Activated naive CD4-positive, alpha-beta T cell treated with anti-CD3 and anti-CD28 coated beads for 36 hours (primary cell): Measurements from ENCODE around the gene GSTA3. TPM values are rescaled to one million over a fixed set of nuclear protein-coding genes. Genes with fewer than 3 reads are reported as not detected.
"Not testable (repeated sequence)": the region's sequence is repeated elsewhere in the genome, so short reads cannot be mapped to it uniquely, and the experiment has no call there.

Source experiments
- CTCF ChIA-PET: fragments of 350-600 bp; sonication (Branson Sonifier 250); formaldehyde crosslinking; loops from one replicate; lab custom pipeline; 2021; ENCODE audit warnings: antibody characterized with exemption; lab: Charles Lee
- DNase-seq: peaks from one replicate; pipeline ENCODE4 v3.0.0-alpha.2; 2020
- H3K27ac Mint-ChIP-seq: one replicate; pipeline ENCODE4 v1.8.0; 2021; ENCODE audit warnings: mild to moderate bottlenecking, mixed read lengths
- H3K27me3 Mint-ChIP-seq: one replicate; pipeline ENCODE4 v1.8.0; 2021; ENCODE audit warnings: low read depth, mixed read lengths
- H3K36me3 Mint-ChIP-seq: one replicate; pipeline ENCODE4 v1.8.0; 2021; ENCODE audit warnings: low read depth, mixed read lengths
- H3K4me1 Mint-ChIP-seq: one replicate; pipeline ENCODE4 v1.8.0; 2021; ENCODE audit warnings: low read depth, mixed read lengths
- H3K4me3 Mint-ChIP-seq: one replicate; pipeline ENCODE4 v1.8.0; 2021; ENCODE audit warnings: mild to moderate bottlenecking, moderate library complexity, mixed read lengths
- H3K9me3 Mint-ChIP-seq: one replicate; pipeline ENCODE4 v1.8.0; 2021; ENCODE audit warnings: mixed read lengths
- intact Hi-C: fragments of 100-400 bp; cut with micrococcal nuclease; formaldehyde crosslinking; loops from one replicate; pipeline ENCODE4 v1.15.1; 2023
- total RNA-seq, 2 experiments: library from RNA; stranded (reverse); gene quantifications; one replicate each; pipeline ENCODE4 v1.2.3, GENCODE V29; 2021

GSTA3 gene
- total RNA-seq, 2 experiments from 2014 or later, result not detected

- intact Hi-C loops, result no loop called here
- CTCF ChIA-PET, result interaction anchor here (0.7 kb wide), 2 partner anchors 37 to 119 kb away, joined by 3 read pairs; partner anchors contain the start of gene GSTA4
Observed at GRCh38 chr6:52876056-52876787, 33.3 kb downstream of the GSTA3 start.

DNA sequence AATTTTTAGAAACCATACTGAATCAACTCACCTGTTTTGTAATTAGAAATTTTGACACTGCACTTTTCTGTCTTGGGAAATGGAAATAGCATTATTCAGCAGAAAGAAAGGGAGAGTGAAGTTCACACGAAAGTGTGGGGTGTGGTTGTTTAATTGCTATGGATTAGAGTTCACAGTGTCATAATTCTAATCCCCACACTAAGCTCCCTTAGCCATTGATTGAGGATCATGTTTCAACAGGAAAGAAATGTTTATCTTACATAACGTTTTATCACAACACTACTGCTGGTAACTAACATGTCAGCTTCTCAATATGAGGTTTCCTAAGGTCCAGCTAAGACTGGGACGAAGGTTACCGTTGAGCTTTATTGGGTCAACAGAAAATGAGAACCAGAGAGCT lies 37.5 kb downstream of the GSTA3 start:
- H3K9me3 Mint-ChIP-seq, result no peaks in the 10 kb centered on the region
- intact Hi-C loops, result no loop called here
- H3K27me3 Mint-ChIP-seq, result no peaks in the 10 kb centered on the region
- no peak overlapping the region for H3K27ac Mint-ChIP-seq
- no peaks in the 10 kb centered on the region for H3K36me3 Mint-ChIP-seq
- CTCF ChIA-PET, result interaction anchor here (0.6 kb wide), 1 partner anchor 287 kb away, joined by 3 read pairs; no protein-coding TSS in a partner anchor
- no peak for DNase-seq
- no peak overlapping the region for H3K4me3 Mint-ChIP-seq
- H3K4me1 Mint-ChIP-seq, result no peaks in the 10 kb centered on the region

More at GRCh38 chr6:52876056-52876787, 33.3 kb downstream of the GSTA3 start:
- Mint-ChIP-seq H3K27ac (no peak overlapping the region), H3K9me3 (no peaks in the 10 kb centered on the region), H3K4me3 (no peak overlapping the region), H3K27me3 (no peaks in the 10 kb centered on the region), H3K36me3 (no peaks in the 10 kb centered on the region), H3K4me1 (no peaks in the 10 kb centered on the region)
- no peak for DNase-seq

DNA sequence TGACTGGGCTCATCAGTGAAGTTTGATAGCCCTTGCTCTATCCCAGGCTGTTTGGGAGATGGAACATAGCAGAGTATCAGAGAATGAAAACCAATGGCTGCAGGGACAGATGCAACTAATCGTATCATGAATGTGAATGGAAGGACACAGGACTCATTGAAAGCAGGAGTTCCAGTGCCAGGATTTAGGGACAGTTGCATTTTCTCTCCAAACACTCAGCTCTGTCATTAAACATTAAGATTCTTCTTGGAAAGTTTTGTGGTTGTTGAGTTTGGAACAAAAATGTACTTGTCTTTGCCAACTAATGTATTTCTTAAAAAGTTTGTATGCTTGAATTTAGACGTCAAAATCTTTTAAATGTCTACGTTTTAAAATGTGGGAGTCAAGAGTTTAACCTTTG lies 37.9 kb downstream of the GSTA3 start:
- H3K4me1 Mint-ChIP-seq, result no peaks in the 10 kb centered on the region
- H3K4me3 Mint-ChIP-seq, result no peak overlapping the region
- H3K27ac Mint-ChIP-seq, result no peak overlapping the region
- no peaks in the 10 kb centered on the region for H3K36me3 Mint-ChIP-seq
- CTCF ChIA-PET, result interaction anchor here (0.6 kb wide), 1 partner anchor 287 kb away, joined by 3 read pairs; no protein-coding TSS in a partner anchor
- H3K27me3 Mint-ChIP-seq, result no peaks in the 10 kb centered on the region
- DNase-seq, result no peak
- no peaks in the 10 kb centered on the region for H3K9me3 Mint-ChIP-seq
- intact Hi-C loops, result no loop called here

GRCh38 chr6:52870335-52871091 lies 39.0 kb downstream of the GSTA3 start:
- intact Hi-C loops, result not testable (repeated sequence)

GRCh38 chr6:52868899-52869298 lies 40.6 kb downstream of the GSTA3 start:
- H3K27ac Mint-ChIP-seq, H3K4me3 Mint-ChIP-seq, H3K36me3 Mint-ChIP-seq, CTCF ChIA-PET, DNase-seq, H3K27me3 Mint-ChIP-seq, intact Hi-C loops, H3K4me1 Mint-ChIP-seq, H3K9me3 Mint-ChIP-seq: not testable (repeated sequence)

More at GRCh38 chr6:52870335-52871091, 39.0 kb downstream of the GSTA3 start:
- H3K36me3 Mint-ChIP-seq, H3K27ac Mint-ChIP-seq, H3K4me1 Mint-ChIP-seq, CTCF ChIA-PET, H3K4me3 Mint-ChIP-seq, H3K9me3 Mint-ChIP-seq, H3K27me3 Mint-ChIP-seq, DNase-seq: not testable (repeated sequence)

DNA sequence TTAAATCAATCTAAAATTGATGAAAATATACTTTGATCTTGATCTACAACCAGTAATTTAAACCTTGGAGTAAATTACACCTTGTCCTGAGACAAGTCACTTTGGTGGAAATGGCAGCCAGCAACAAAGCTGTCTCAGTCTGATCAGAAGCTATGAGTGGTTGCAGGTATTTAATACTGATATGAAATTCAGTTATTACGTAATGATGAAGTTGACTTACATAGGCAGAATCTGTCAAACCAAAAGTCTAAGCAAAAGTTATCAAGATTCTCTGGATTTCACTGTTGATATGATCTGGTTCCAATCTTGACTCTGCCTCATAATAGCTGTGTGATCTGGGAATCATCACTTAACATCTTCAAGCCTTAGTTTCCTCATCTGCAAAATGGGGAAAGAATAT lies 41.3 kb downstream of the GSTA3 start:
- Mint-ChIP-seq H3K4me1 (no peaks in the 10 kb centered on the region), H3K36me3 (no peaks in the 10 kb centered on the region), H3K4me3 (no peak overlapping the region), H3K27ac (no peak overlapping the region), H3K9me3 (no peaks in the 10 kb centered on the region), H3K27me3 (peaks cover 8% of the 10 kb centered on the region)
- DNase-seq, result no peak
- intact Hi-C loops, result no loop called here
- CTCF ChIA-PET, result no interaction called here

GRCh38 chr6:52861151-52861550 lies 48.3 kb downstream of the GSTA3 start:
- CTCF ChIA-PET, H3K9me3 Mint-ChIP-seq, H3K36me3 Mint-ChIP-seq, DNase-seq, H3K4me3 Mint-ChIP-seq, H3K4me1 Mint-ChIP-seq, intact Hi-C loops, H3K27ac Mint-ChIP-seq: not testable (repeated sequence)
- H3K27me3 Mint-ChIP-seq, result peaks cover 29% of the 10 kb centered on the region

- intact Hi-C loops, result no loop called here
- H3K4me3 Mint-ChIP-seq, result no peak overlapping the region
Observed at GRCh38 chr6:52858416-52858815, 51.1 kb downstream of the GSTA3 start.

GRCh38 chr6:52856137-52856536 lies 53.4 kb downstream of the GSTA3 start:
- H3K4me1 Mint-ChIP-seq, intact Hi-C loops, H3K36me3 Mint-ChIP-seq, H3K9me3 Mint-ChIP-seq, H3K4me3 Mint-ChIP-seq, H3K27ac Mint-ChIP-seq, DNase-seq: not testable (repeated sequence)
- peaks cover 31% of the 10 kb centered on the region for H3K27me3 Mint-ChIP-seq
- CTCF ChIA-PET, result interaction anchor here (0.7 kb wide), 1 partner anchor 231 kb away, joined by 3 read pairs; no protein-coding TSS in a partner anchor

More at GRCh38 chr6:52858416-52858815, 51.1 kb downstream of the GSTA3 start:
- CTCF ChIA-PET, result no interaction called here
- H3K27ac Mint-ChIP-seq, result no peak overlapping the region
- no peaks in the 10 kb centered on the region for H3K36me3 Mint-ChIP-seq
- peaks cover 33% of the 10 kb centered on the region for H3K27me3 Mint-ChIP-seq
- no peaks in the 10 kb centered on the region for H3K4me1 Mint-ChIP-seq
- H3K9me3 Mint-ChIP-seq, result no peaks in the 10 kb centered on the region
- DNase-seq, result no peak

DNA sequence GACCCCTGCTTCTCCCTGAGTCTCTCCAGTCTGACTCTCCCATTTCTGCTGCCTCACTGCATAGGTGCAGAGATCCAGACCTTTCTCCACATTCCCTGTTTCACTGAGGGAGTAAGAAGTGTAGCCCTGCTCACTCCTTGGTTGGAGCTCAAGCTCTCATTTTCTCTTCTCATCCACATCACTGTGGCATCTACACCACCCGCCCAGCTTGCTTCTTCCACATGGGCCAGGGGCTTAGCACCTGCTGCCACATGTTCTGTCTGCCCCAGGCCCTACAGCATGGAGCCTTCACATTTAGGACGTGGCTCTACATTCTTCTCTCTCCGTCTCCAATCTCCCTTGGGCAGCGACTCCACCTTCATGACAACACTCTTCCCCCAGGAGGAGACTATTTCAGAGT lies 60.4 kb downstream of the GSTA3 start:
- Mint-ChIP-seq H3K36me3 (no peaks in the 10 kb centered on the region), H3K4me3 (no peak overlapping the region), H3K27me3 (peaks cover 9% of the 10 kb centered on the region), H3K9me3 (peaks cover 3% of the 10 kb centered on the region), H3K4me1 (no peaks in the 10 kb centered on the region), H3K27ac (no peak overlapping the region)
- no peak for DNase-seq
- CTCF ChIA-PET, result no interaction called here
- intact Hi-C loops, result no loop called here
